Measurements from ENCODE around the gene GYPA. TPM values are rescaled to one million over a fixed set of nuclear protein-coding genes. Genes with fewer than 3 reads are reported as not detected.
"Not testable (repeated sequence)": the region's sequence is repeated elsewhere in the genome, so short reads cannot be mapped to it uniquely, and the experiment has no call there.

The GYPA gene
- total RNA-seq, 1 experiment from 2014 or later: not detected

DNA sequence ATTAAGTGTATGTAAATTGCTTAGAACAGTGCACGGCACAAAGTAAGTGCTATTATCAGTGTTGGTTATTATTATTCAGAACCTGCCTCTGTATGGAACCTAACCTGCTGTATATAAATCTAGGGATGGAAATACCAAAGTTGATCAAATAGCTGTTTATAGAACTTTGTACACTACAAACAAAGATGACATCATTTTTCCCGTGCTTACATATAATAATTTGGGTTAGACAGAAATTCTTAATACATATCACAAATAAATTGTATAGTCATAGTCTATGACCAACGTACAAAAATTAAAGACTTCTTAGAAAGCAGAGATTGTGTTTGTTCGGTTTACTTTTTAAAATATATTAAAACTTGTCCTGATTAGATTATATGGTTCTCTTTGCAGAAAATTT, 4.3 kb downstream of the GYPA start:
- H3K27ac Mint-ChIP-seq (ENCODE audit: low read depth, unreplicated experiment); H3K4me3 Mint-ChIP-seq (ENCODE audit: unreplicated experiment); POLR2A ChIA-PET; CTCF ChIA-PET; H3K9me3 Mint-ChIP-seq (ENCODE audit: unreplicated experiment); H3K4me1 Mint-ChIP-seq (ENCODE audit: insufficient read depth, unreplicated experiment); DNase-seq (ENCODE audit: unreplicated experiment); intact Hi-C loops (cut with micrococcal nuclease); BruUV-seq (replicated peaks); H3K36me3 Mint-ChIP-seq (ENCODE audit: insufficient read depth, unreplicated experiment): not testable (repeated sequence)
- peaks cover 29% of the 10 kb centered on the region for H3K27me3 Mint-ChIP-seq (ENCODE audit: insufficient read depth, unreplicated experiment)

- DNase-seq (ENCODE audit: unreplicated experiment); H3K36me3 Mint-ChIP-seq (ENCODE audit: insufficient read depth, unreplicated experiment); H3K4me1 Mint-ChIP-seq (ENCODE audit: insufficient read depth, unreplicated experiment); BruUV-seq (replicated peaks); CTCF ChIA-PET; H3K27ac Mint-ChIP-seq (ENCODE audit: low read depth, unreplicated experiment); POLR2A ChIA-PET; H3K4me3 Mint-ChIP-seq (ENCODE audit: unreplicated experiment); intact Hi-C loops (cut with micrococcal nuclease); H3K27me3 Mint-ChIP-seq (ENCODE audit: insufficient read depth, unreplicated experiment); H3K9me3 Mint-ChIP-seq (ENCODE audit: unreplicated experiment): not testable (repeated sequence)
These were observed 10.4 kb downstream of the GYPA start for GRCh38 chr4:144130167-144130566.

- H3K4me1 Mint-ChIP-seq (ENCODE audit: insufficient read depth, unreplicated experiment); DNase-seq (ENCODE audit: unreplicated experiment); H3K4me3 Mint-ChIP-seq (ENCODE audit: unreplicated experiment); intact Hi-C loops (cut with micrococcal nuclease); POLR2A ChIA-PET; H3K27ac Mint-ChIP-seq (ENCODE audit: low read depth, unreplicated experiment); H3K9me3 Mint-ChIP-seq (ENCODE audit: unreplicated experiment); BruUV-seq (replicated peaks); H3K36me3 Mint-ChIP-seq (ENCODE audit: insufficient read depth, unreplicated experiment): not testable (repeated sequence)
- H3K27me3 Mint-ChIP-seq (ENCODE audit: insufficient read depth, unreplicated experiment): peaks cover 12% of the 10 kb centered on the region
- CTCF ChIA-PET: interaction anchor here (0.6 kb wide), 1 partner anchor 967 kb away, joined by 3 read pairs; no protein-coding TSS in a partner anchor
These were observed 11.1 kb downstream of the GYPA start for GRCh38 chr4:144129336-144129875.

- intact Hi-C loops (cut with micrococcal nuclease); H3K4me1 Mint-ChIP-seq (ENCODE audit: insufficient read depth, unreplicated experiment); DNase-seq (ENCODE audit: unreplicated experiment); POLR2A ChIA-PET; CTCF ChIA-PET; H3K27ac Mint-ChIP-seq (ENCODE audit: low read depth, unreplicated experiment); H3K9me3 Mint-ChIP-seq (ENCODE audit: unreplicated experiment); BruUV-seq (replicated peaks); H3K36me3 Mint-ChIP-seq (ENCODE audit: insufficient read depth, unreplicated experiment); H3K4me3 Mint-ChIP-seq (ENCODE audit: unreplicated experiment): not testable (repeated sequence)
- H3K27me3 Mint-ChIP-seq (ENCODE audit: insufficient read depth, unreplicated experiment): peaks cover 12% of the 10 kb centered on the region
These were observed 11.7 kb downstream of the GYPA start for GRCh38 chr4:144128709-144129320.

- H3K27ac Mint-ChIP-seq (ENCODE audit: low read depth, unreplicated experiment); intact Hi-C loops (cut with micrococcal nuclease); CTCF ChIA-PET; H3K36me3 Mint-ChIP-seq (ENCODE audit: insufficient read depth, unreplicated experiment); BruUV-seq (replicated peaks); H3K9me3 Mint-ChIP-seq (ENCODE audit: unreplicated experiment); H3K4me3 Mint-ChIP-seq (ENCODE audit: unreplicated experiment); H3K4me1 Mint-ChIP-seq (ENCODE audit: insufficient read depth, unreplicated experiment); DNase-seq (ENCODE audit: unreplicated experiment); POLR2A ChIA-PET: not testable (repeated sequence)
- H3K27me3 Mint-ChIP-seq (ENCODE audit: insufficient read depth, unreplicated experiment): peaks cover 34% of the 10 kb centered on the region
These were observed 15.4 kb downstream of the GYPA start for GRCh38 chr4:144125109-144125508.

GRCh38 chr4:144123982-144124635, 16.4 kb downstream of the GYPA start:
- intact Hi-C loops (cut with micrococcal nuclease); H3K27ac Mint-ChIP-seq (ENCODE audit: low read depth, unreplicated experiment); DNase-seq (ENCODE audit: unreplicated experiment); BruUV-seq (replicated peaks); H3K4me1 Mint-ChIP-seq (ENCODE audit: insufficient read depth, unreplicated experiment); POLR2A ChIA-PET; H3K4me3 Mint-ChIP-seq (ENCODE audit: unreplicated experiment); CTCF ChIA-PET; H3K9me3 Mint-ChIP-seq (ENCODE audit: unreplicated experiment); H3K36me3 Mint-ChIP-seq (ENCODE audit: insufficient read depth, unreplicated experiment): not testable (repeated sequence)
- peak; percentile 10 for TF ChIP-seq CTCF (IDR thresholded peaks at IDR 0.05; ENCODE audit: unreplicated experiment)
- H3K27me3 Mint-ChIP-seq (ENCODE audit: insufficient read depth, unreplicated experiment): peaks cover 43% of the 10 kb centered on the region

GRCh38 chr4:144123269-144123668, 17.2 kb downstream of the GYPA start:
- H3K4me1 Mint-ChIP-seq (ENCODE audit: insufficient read depth, unreplicated experiment); intact Hi-C loops (cut with micrococcal nuclease); POLR2A ChIA-PET; DNase-seq (ENCODE audit: unreplicated experiment); BruUV-seq (replicated peaks); H3K27ac Mint-ChIP-seq (ENCODE audit: low read depth, unreplicated experiment); CTCF ChIA-PET; H3K4me3 Mint-ChIP-seq (ENCODE audit: unreplicated experiment); H3K9me3 Mint-ChIP-seq (ENCODE audit: unreplicated experiment); H3K36me3 Mint-ChIP-seq (ENCODE audit: insufficient read depth, unreplicated experiment): not testable (repeated sequence)
- peaks cover 51% of the 10 kb centered on the region for H3K27me3 Mint-ChIP-seq (ENCODE audit: insufficient read depth, unreplicated experiment)

- H3K9me3 Mint-ChIP-seq (ENCODE audit: unreplicated experiment); CTCF ChIA-PET; H3K36me3 Mint-ChIP-seq (ENCODE audit: insufficient read depth, unreplicated experiment); H3K4me1 Mint-ChIP-seq (ENCODE audit: insufficient read depth, unreplicated experiment); H3K27ac Mint-ChIP-seq (ENCODE audit: low read depth, unreplicated experiment); POLR2A ChIA-PET; H3K4me3 Mint-ChIP-seq (ENCODE audit: unreplicated experiment); intact Hi-C loops (cut with micrococcal nuclease); BruUV-seq (replicated peaks); DNase-seq (ENCODE audit: unreplicated experiment): not testable (repeated sequence)
- H3K27me3 Mint-ChIP-seq (ENCODE audit: insufficient read depth, unreplicated experiment): peaks cover 56% of the 10 kb centered on the region
These were observed 20.8 kb downstream of the GYPA start for GRCh38 chr4:144119752-144120151.

All from MCF 10A (cell line).